Mucosa of descending colon (tissue), 3 donors: ENCODE measurements around the gene MMEL1. TPM values are rescaled to one million over a fixed set of nuclear protein-coding genes. Genes with fewer than 3 reads are reported as not detected.

Source experiments
- ATAC-seq: fragments of 200-7000 bp; cut with Tn5 transposase; one replicate; pipeline ENCODE4 v1.9.1; 2020; ENCODE audit warnings: mild to moderate bottlenecking, moderate library complexity
- DNase-seq, 3 donors: peaks; one replicate each; pipeline ENCODE4 v3.0.0-alpha.2; 2020
- H3K36me3 ChIP-seq: fragments of 200-600 bp; one replicate; pipeline ENCODE4 v1.8.0; 2021; ENCODE audit warnings: low read depth, mild to moderate bottlenecking
- H3K4me1 ChIP-seq: fragments of 200-600 bp; one replicate; pipeline ENCODE4 v1.8.0; 2021; ENCODE audit warnings: low read depth, mild to moderate bottlenecking
- H3K4me3 ChIP-seq: fragments of 200-600 bp; one replicate; pipeline ENCODE4 v1.8.0; 2021; ENCODE audit warnings: mild to moderate bottlenecking
- H3K9me3 ChIP-seq: fragments of 200-600 bp; one replicate; pipeline ENCODE4 v1.8.0; 2021; ENCODE audit warnings: mild to moderate bottlenecking
- intact Hi-C, 2 donors: fragments of 100-400 bp; cut with DNase I in 1 of 2; cut with micrococcal nuclease in 1 of 2; formaldehyde crosslinking; loops; one replicate each; pipeline versions ENCODE4 v1.11.0 to v1.11.1; 2022; cut with DNase I, micrococcal nuclease
- total RNA-seq, 3 donors: library from RNA; stranded (reverse); fragmentation: NEBNext Ultra II Directional in 2 of 3; extraction: Animal tissue kit (Norgen Biotek cat#: 25700) in 2 of 3; gene quantifications; one replicate each; pipeline versions ENCODE4 v1.2.1 to v1.2.4, GENCODE V29; 2021 to 2023
- TF ChIP-seq, protein P1 (sequence below): fragments of 200-600 bp; IDR thresholded peaks from one replicate; pipeline ENCODE4 v1.8.0; 2022; ENCODE audit warnings: antibody characterized with exemption, mild to moderate bottlenecking
- donor health status: DM: no; HTN: no; CAD: no; lungs with moderate emphysema.
- donor health status: DM: no; HTN: no; CAD: no.
- donor health status: DM: no; HTN: yes; CAD: no.

MMEL1 gene
- total RNA-seq, 3 donors from 2014 or later, result 4.2 to 10.9 (median 9.4) TPM

DNA sequence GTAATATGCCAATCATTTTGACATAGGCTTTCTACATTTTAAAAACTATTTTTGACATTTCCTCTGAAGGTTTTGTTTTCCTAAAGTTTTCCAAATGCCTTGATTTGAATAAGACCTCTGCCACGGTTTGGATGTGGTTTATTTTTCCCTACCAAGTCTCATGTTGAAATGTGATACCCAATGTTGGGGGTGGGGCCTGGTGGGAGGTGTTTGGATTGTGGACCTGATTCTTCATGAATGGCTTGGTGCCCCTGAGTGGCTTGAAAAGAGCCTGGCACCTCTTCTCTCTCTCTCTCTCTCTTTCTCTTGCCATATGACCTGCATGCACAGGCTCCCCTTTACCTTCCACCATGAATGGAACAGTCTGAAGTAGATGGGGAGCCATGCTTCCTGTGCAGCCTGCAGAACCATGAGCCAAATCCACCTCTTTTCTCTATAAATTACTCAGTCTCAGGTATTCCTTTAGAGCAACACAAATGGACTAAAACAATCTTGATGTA lies 14.8 kb downstream of the MMEL1 start:
- no peak for ATAC-seq

DNA sequence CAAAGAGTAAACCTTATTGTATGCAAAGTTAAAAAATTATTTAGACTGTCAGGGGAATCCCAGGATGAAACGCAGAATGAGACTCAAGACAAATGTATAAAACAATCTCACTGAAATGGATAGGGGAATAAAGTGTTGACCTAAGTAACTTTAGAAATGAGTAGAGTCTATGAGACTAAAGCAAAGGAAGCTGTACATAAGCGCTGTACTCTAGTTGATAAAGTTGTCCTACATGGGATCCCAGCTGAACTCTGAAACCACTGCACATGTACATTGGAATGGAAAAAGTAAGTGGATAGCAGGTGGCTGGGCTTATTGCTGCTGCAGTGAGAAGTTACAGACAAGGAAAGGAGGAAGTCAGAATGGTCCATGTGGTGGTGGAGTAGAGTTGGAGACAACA lies 18.7 kb downstream of the MMEL1 start:
- Histone ChIP-seq H3K4me3 (no peak overlapping the region), H3K36me3 (no peaks in the 10 kb centered on the region), H3K9me3 (peaks cover 6% of the 10 kb centered on the region), H3K4me1 (no peaks in the 10 kb centered on the region)
- DNase-seq (no peak), ATAC-seq (no peak)
- intact Hi-C loops, result no loop called here
- TF ChIP-seq, protein P1, sequence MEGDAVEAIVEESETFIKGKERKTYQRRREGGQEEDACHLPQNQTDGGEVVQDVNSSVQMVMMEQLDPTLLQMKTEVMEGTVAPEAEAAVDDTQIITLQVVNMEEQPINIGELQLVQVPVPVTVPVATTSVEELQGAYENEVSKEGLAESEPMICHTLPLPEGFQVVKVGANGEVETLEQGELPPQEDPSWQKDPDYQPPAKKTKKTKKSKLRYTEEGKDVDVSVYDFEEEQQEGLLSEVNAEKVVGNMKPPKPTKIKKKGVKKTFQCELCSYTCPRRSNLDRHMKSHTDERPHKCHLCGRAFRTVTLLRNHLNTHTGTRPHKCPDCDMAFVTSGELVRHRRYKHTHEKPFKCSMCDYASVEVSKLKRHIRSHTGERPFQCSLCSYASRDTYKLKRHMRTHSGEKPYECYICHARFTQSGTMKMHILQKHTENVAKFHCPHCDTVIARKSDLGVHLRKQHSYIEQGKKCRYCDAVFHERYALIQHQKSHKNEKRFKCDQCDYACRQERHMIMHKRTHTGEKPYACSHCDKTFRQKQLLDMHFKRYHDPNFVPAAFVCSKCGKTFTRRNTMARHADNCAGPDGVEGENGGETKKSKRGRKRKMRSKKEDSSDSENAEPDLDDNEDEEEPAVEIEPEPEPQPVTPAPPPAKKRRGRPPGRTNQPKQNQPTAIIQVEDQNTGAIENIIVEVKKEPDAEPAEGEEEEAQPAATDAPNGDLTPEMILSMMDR, result no peak

More for the DNA sequence above, 14.8 kb downstream of the MMEL1 start:
- H3K36me3 ChIP-seq, result no peaks in the 10 kb centered on the region
- intact Hi-C loops, result no loop called here
- no peak for DNase-seq
- H3K9me3 ChIP-seq, result peaks cover 6% of the 10 kb centered on the region
- TF ChIP-seq, protein P1, result no peak
- no peak overlapping the region for H3K4me3 ChIP-seq
- no peaks in the 10 kb centered on the region for H3K4me1 ChIP-seq

DNA sequence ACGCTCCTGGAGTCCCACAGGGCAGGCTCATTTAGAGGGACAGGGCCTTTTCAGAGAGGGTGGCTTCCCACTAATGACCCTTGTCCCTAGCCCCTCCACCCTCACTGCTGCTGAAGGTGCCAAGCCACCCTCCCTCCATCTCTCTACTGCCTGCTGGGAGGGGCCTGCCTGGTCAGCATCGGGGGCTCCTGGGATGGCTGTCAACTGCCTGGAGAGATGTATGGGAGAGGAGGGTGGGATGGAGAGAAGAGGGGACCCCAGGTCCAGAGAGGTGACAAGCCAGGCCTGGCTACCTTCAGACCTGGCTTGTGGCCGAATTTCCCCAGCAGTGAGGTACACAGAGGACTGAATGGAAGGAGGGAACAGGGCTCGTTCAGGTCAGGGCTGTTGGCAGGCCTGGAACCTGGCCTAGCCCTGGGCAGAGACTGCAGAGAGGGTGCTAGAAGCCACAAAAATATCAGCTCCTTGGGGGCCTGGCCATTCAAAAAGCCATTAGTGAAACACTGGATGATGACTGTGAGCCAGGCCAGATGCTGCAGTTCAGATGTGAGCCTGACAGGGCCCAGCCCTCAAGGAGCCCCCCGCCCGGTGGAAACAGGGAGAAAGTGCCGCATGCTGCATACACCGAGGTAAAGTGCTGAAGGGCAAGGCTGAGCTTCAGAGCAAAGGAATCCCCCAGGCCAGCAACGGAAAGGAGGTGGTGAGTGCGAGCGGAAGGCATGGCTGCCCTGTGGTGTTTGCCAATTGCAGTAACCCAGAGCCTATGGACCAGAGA lies 20.0 kb downstream of the MMEL1 start:
- DNase-seq (no peak), ATAC-seq (no peak)
- Histone ChIP-seq H3K36me3 (no peaks in the 10 kb centered on the region), H3K4me1 (no peaks in the 10 kb centered on the region), H3K4me3 (no peak overlapping the region), H3K9me3 (peaks cover 6% of the 10 kb centered on the region)
- intact Hi-C loops, result no loop called here
- TF ChIP-seq, protein P1, result no peak

DNA sequence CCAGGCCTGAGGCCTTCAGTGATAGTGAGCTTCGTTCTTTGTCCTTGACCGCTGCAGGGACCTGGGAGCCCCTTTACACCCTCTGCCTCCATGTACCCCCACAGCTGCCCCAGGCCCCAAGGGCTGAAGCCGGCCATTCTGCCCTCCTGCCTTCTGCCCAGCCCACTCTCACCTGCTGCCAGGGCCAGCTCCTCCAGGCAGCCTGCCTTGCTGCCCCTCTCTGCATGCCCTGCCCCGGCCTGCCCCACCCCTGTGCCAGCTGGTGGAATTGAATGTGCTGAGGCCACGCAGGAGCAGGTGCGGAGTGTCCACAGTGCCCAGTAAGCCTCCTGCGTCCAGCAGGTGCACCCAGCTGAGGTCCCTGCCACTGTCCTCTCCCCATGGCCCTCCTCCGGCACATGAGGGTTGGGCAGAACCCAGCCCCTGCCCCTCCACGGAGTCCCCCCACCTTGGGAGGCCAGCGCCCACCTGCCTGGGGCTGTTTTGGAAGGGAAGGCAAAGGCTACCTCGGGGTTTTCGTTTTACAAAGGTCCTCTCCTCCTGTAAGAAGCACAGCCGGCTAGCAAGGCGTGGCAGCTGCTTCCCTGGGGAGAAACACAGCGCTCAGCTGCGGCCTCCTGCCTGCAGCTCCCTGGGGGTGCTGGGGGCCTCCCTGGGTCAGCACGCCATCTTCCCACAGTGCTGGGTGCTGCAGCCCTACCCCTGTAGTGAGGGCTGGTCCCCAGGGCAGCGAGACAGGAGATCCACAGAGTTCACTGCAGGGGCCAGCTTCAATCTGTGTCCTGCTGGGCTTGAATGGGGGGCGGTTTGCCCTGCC lies 21.0 kb downstream of the MMEL1 start:
- Histone ChIP-seq H3K4me1 (no peaks in the 10 kb centered on the region), H3K4me3 (no peak overlapping the region), H3K36me3 (no peaks in the 10 kb centered on the region), H3K9me3 (peaks cover 6% of the 10 kb centered on the region)
- ATAC-seq, result no peak
- no peak for DNase-seq
- TF ChIP-seq, protein P1, result no peak
- intact Hi-C loops, result no loop called here

DNA sequence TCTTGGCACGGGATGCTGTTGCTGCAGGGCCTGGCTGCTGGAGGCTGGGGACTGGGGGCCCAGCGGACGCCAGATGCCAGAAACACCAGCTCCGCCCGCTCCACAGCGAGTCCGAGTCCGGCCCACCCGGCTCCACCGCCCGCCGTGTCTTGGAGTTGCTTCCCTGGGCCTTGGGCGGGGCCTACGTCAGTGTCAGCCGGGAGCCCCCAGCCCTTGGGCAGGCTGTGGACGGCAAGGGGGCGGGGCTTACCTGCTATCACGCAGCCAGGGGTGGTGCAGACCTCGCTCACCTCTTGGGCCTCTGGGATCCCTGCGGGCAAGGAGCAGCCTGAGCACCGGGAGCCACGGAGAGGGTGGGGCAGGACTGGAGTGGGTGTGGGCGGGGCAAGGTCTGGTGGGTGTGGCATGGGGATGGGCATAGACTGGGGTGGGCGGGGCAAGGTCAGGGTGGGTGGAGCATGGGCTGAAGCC lies 21.8 kb downstream of the MMEL1 start:
- intact Hi-C loops, result no loop called here
- TF ChIP-seq, protein P1, result no peak

More for the DNA sequence above, 21.8 kb downstream of the MMEL1 start:
- DNase-seq (peak; percentile 81 to 87 (median 83)), ATAC-seq (peak; percentile 95)
- no peaks in the 10 kb centered on the region for H3K4me1 ChIP-seq
- peaks cover 6% of the 10 kb centered on the region for H3K9me3 ChIP-seq
- no peak overlapping the region for H3K4me3 ChIP-seq
- no peaks in the 10 kb centered on the region for H3K36me3 ChIP-seq
